HepG2 (cell line): ENCODE results near the gene CYP4F8. TPM values are rescaled to one million over a fixed set of nuclear protein-coding genes. Genes with fewer than 3 reads are reported as not detected.

Experiments
- ATAC-seq: fragments of 200-7000 bp; cut with Tn5 transposase; 3 replicates; pipeline ENCODE4 v1.9.1; 2020; ENCODE audit warnings: mild to moderate bottlenecking, moderate library complexity
- BruUV-seq: library from RNA; stranded (reverse); fragments of 400-500 nt; replicated peaks from 2 replicates; lab custom pipeline; 2021; lab: Mats Ljungman, UMichigan
- CTCF ChIA-PET: fragments of 300-600 bp; formaldehyde crosslinking; extraction: SDS; loops from one replicate; lab custom pipeline; 2021; ENCODE audit warnings: low total read pairs, inconsistent platforms, low intra/inter-chr PET ratio; lab: Yijun Ruan, JAX
- POLR2A ChIA-PET: fragments of 350-600 bp; sonication (Branson Sonifier 250); formaldehyde crosslinking; loops from one replicate; lab custom pipeline; 2020; ENCODE audit warnings: antibody characterized with exemption, inconsistent platforms; lab: Yijun Ruan, JAX
- DNase-seq: peaks from one replicate; pipeline ENCODE4 v3.0.0-alpha.2; 2015; ENCODE audit warnings: low spot score
- FAIRE-seq: peaks from 3 replicates; lab custom pipeline; 2011; peaks lifted over from hg19 to GRCh38; lab: Jason Lieb, UNC
- H2AFZ ChIP-seq: one replicate; pipeline ENCODE4 v1.6.1; 2011; ENCODE audit warnings: low read length, inconsistent platforms
- H3K27ac ChIP-seq: fragments of 300-600 bp; 3 replicates; pipeline ENCODE4 v1.8.0; 2011; ENCODE audit warnings: mixed run types, mild to moderate bottlenecking, mixed read lengths, low read length, inconsistent platforms; ENCODE audit not compliant: insufficient read depth; ENCODE audit errors: extremely low read length
- H3K27me3 ChIP-seq, 2 experiments: fragments of 200-600 bp in 1 of 2; 2 replicates in 1 of 2; 3 replicates in 1 of 2; pipeline versions ENCODE4 v1.6.0 to v1.8.0; 2011; ENCODE audit warnings: low read length in 2 of 2, mild to moderate bottlenecking in 2 of 2, moderate library complexity in 2 of 2, inconsistent platforms in 1 of 2; ENCODE audit not compliant: insufficient read depth in 2 of 2, control insufficient read depth in 1 of 2
- H3K36me3 ChIP-seq, 2 experiments: fragments of 200-600 bp in 1 of 2; replicated peaks in 1 of 2; 2 replicates in 1 of 2; 3 replicates in 1 of 2; pipeline versions ENCODE4 v1.5.1 to v1.8.0; 2011; ENCODE audit warnings: low read length in 2 of 2, inconsistent platforms in 1 of 2; ENCODE audit not compliant: insufficient read depth in 2 of 2, control insufficient read depth in 1 of 2
- H3K4me1 ChIP-seq: 2 replicates; pipeline ENCODE4 v1.5.1; 2012; ENCODE audit warnings: low read length, inconsistent platforms; ENCODE audit not compliant: insufficient read depth
- H3K4me2 ChIP-seq: 2 replicates; pipeline ENCODE4 v1.6.0; 2011; ENCODE audit warnings: low read depth, low read length, inconsistent platforms
- H3K4me3 ChIP-seq, 3 experiments: fragments of 200-600 bp in 1 of 3; sonication (generic), shearing (Covaris generic) in 1 of 3; replicated peaks in 1 of 3; 2 replicates each; pipeline ENCODE4 v1.5.1; 2011 to 2016; ENCODE audit warnings: low read length in 3 of 3, inconsistent platforms in 2 of 3, low read depth in 2 of 3, mild to moderate bottlenecking in 2 of 3, control low read depth in 1 of 3, mixed read lengths in 1 of 3; ENCODE audit not compliant: insufficient read depth in 1 of 3
- H3K79me2 ChIP-seq: one replicate; pipeline ENCODE4 v1.6.1; 2011; ENCODE audit warnings: low read length, inconsistent platforms; ENCODE audit not compliant: insufficient read depth
- H3K9ac ChIP-seq: 2 replicates; pipeline ENCODE4 v1.6.0; 2011; ENCODE audit warnings: mild to moderate bottlenecking, low read depth, low read length, inconsistent platforms; ENCODE audit not compliant: insufficient read depth
- H3K9me3 ChIP-seq: 2 replicates; pipeline ENCODE4 v1.5.1; 2012; ENCODE audit warnings: mild to moderate bottlenecking, low read length
- H4K20me1 ChIP-seq: 2 replicates; pipeline ENCODE4 v1.6.0; 2011; ENCODE audit warnings: inconsistent platforms, mild to moderate bottlenecking, low read length, moderate library complexity; ENCODE audit not compliant: insufficient read depth
- CCDC6 ChIP-seq: sonication (generic); formaldehyde crosslinking; IDR thresholded peaks from 2 replicates; pipeline ENCODE4 v1.8.1; 2022; ENCODE audit warnings: mild to moderate bottlenecking, missing genetic modification reagents, moderate library complexity
- ELF3 ChIP-seq: IDR thresholded peaks from 2 replicates; pipeline ENCODE4 v1.6.1; 2016; ENCODE audit warnings: missing genetic modification reagents, missing compliant biosample characterization
- ETV5 ChIP-seq: IDR thresholded peaks from 2 replicates; pipeline ENCODE4 v1.6.1; 2018; ENCODE audit warnings: missing biosample characterization, missing genetic modification reagents, inconsistent platforms, borderline replicate concordance
- HDAC6 ChIP-seq: fragments of 200-600 bp; sonication (generic); IDR thresholded peaks from 2 replicates; pipeline ENCODE4 v1.7.0; 2017; ENCODE audit warnings: mild to moderate bottlenecking, antibody characterized with exemption, low read length, low read depth
- MIER2 ChIP-seq: IDR thresholded peaks from 2 replicates; pipeline ENCODE4 v1.6.1; 2016; ENCODE audit warnings: missing biosample characterization, missing genetic modification reagents
- NFE2L1 ChIP-seq: sonication (generic); formaldehyde crosslinking; IDR thresholded peaks from 2 replicates; pipeline ENCODE4 v1.4.0; 2020; ENCODE audit warnings: missing genetic modification reagents, mild to moderate bottlenecking, borderline replicate concordance
- NFE2L2 ChIP-seq: fragments of 150-350 bp; IDR thresholded peaks from 2 replicates; pipeline ENCODE4 v1.6.1; 2014; ENCODE audit warnings: low read length
- NPAS2 ChIP-seq: sonication (generic); formaldehyde crosslinking; IDR thresholded peaks from 2 replicates; pipeline ENCODE4 v1.8.0; 2022; ENCODE audit warnings: mild to moderate bottlenecking, missing genetic modification reagents, borderline replicate concordance
- PHF5A ChIP-seq: IDR thresholded peaks from one replicate; pipeline ENCODE4 v1.6.1; 2018; ENCODE audit warnings: low read depth, missing genetic modification reagents; ENCODE audit not compliant: unreplicated experiment
- REST ChIP-seq, 2 experiments: IDR thresholded peaks; 2 replicates each; pipeline ENCODE4 v1.6.1; 2011 to 2012; ENCODE audit warnings: low read length in 2 of 2, borderline replicate concordance in 1 of 2, low read depth in 1 of 2, mild to moderate bottlenecking in 1 of 2, moderate library complexity in 1 of 2
- STAT6 ChIP-seq: sonication (generic); formaldehyde crosslinking; IDR thresholded peaks from 2 replicates; pipeline ENCODE4 v1.4.0; 2020; ENCODE audit warnings: missing genetic modification reagents, mild to moderate bottlenecking, borderline replicate concordance
- ZNF207 ChIP-seq: fragments of 450-650 bp; IDR thresholded peaks from 2 replicates; pipeline ENCODE4 v1.6.1; 2016; ENCODE audit warnings: antibody characterized with exemption, borderline replicate concordance
- ZNF30 ChIP-seq: sonication (generic); formaldehyde crosslinking; IDR thresholded peaks from 2 replicates; pipeline ENCODE4 v1.5.0; 2020; ENCODE audit warnings: mild to moderate bottlenecking, missing genetic modification reagents
- ZNF431 ChIP-seq: sonication (generic); formaldehyde crosslinking; IDR thresholded peaks from 2 replicates; pipeline ENCODE4 v1.9.0; 2022; ENCODE audit warnings: missing genetic modification reagents, low read depth, mild to moderate bottlenecking, borderline replicate concordance
- ZNF768 ChIP-seq: sonication (generic); formaldehyde crosslinking; IDR thresholded peaks from 2 replicates; pipeline ENCODE4 v1.4.0; 2020; ENCODE audit warnings: missing genetic modification reagents
- WGBS: methylation state at CpG from one replicate; pipeline ENCODE4 v1.1.6; 2017; ENCODE audit warnings: low lambda C conversion rate; 5-methylcytosine and 5-hydroxymethylcytosine counted together
- in situ Hi-C: cut with HindIII; loops from 2 replicates; pipeline ENCODE4 v1.10.0; 2017; ENCODE audit warnings: low pct_unique_long_range_greater_than_20kb; ENCODE audit not compliant: extremely low pct_ligation_motif_present
- intact Hi-C: fragments of 100-400 bp; cut with micrococcal nuclease; formaldehyde crosslinking; loops from one replicate; pipeline ENCODE4 v1.10.0; 2022; ENCODE audit not compliant: unreplicated experiment
- polyA plus RNA-seq, 8 experiments: library from polyadenylated mRNA; depleted of rRNA in 3 of 8; stranded (reverse) in 7 of 8; unstranded in 1 of 8; fragments of >200 nt; fragmentation: Illumina TruSeq in 4 of 8; extraction: Trizol in 4 of 8; gene quantifications; 2 replicates each; pipeline versions ENCODE4 v1.2.1 to v1.2.3, GENCODE V29; 2011 to 2016; ENCODE audit warnings: low read depth in 4 of 8, missing spikeins in 1 of 8, mixed read lengths in 1 of 8; ENCODE audit not compliant: insufficient read depth in 1 of 8
- total RNA-seq, 5 experiments: library from RNA; depleted of rRNA; stranded (reverse); fragments of >200 nt; fragmentation: Illumina TruSeq; extraction: Trizol; gene quantifications; 2 replicates each; pipeline ENCODE4 v1.2.3, GENCODE V29; 2016; ENCODE audit warnings: low read depth in 1 of 5

CYP4F8 gene
- total and polyA plus RNA-seq, 2 of the 13 experiments (the other 11 are each of a cell fraction or from before 2014, with no cell fraction given) = not detected

GRCh38 chr19:15666883-15667282 lies 51.9 kb downstream of the CYP4F8 start (continued):
- no peak for TF ChIP-seq STAT6 (CRISPR knock-in tag)
- no peak for TF ChIP-seq NFE2L1 (CRISPR knock-in tag)
- TF ChIP-seq HDAC6 = no peak
- TF ChIP-seq ETV5 (CRISPR knock-in tag) = no peak
- no peak for TF ChIP-seq NPAS2

DNA sequence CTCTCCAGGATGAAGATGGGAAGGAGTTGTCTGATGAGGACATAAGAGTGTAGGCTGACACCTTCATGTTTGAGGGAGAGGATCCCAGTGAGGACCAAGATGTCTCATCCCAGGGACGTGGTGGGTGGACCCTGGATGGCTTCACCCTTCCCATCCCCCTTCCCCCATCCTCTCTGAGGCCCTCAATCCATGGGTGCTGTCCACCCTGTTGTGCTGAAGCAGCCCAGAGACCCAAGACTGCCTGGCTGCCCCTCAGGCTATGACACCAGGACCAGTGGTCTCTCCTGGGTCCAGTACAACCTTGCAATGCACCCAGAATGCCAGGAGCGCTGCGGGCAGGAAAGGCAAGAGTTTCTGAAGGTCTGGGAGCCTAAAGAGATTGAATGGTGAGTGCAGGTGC lies 54.4 kb downstream of the CYP4F8 start:
- in situ Hi-C loops (no loop called here), intact Hi-C loops (no loop called here)
- Histone ChIP-seq H3K27me3 (no peaks in the 10 kb centered on the region), H3K4me3 (no peak overlapping the region), H3K9ac (no peak overlapping the region), H3K4me2 (no peak overlapping the region), H3K79me2 (peaks cover 1% of the 10 kb centered on the region), H3K9me3 (no peaks in the 10 kb centered on the region), H3K4me1 (peaks cover 25% of the 10 kb centered on the region), H3K27ac (no peak overlapping the region), H3K36me3 (no peaks in the 10 kb centered on the region), H4K20me1 (no peaks in the 10 kb centered on the region), H2AFZ (no peak overlapping the region)
- ChIA-PET POLR2A (no interaction called here), CTCF (no interaction called here)
- DNase-seq = no peak
- BruUV-seq = no TSS peak
- FAIRE-seq = no peak
- 79% methylated on average over 3 of the region's 3 CpGs for WGBS
- no peak for ATAC-seq
- no peak for TF ChIP-seq ZNF30
- TF ChIP-seq ZNF207 = no peak
- peak; percentile 40 to 85 for TF ChIP-seq REST (IDR thresholded peaks at IDR 0.05; ENCODE audit: borderline replicate concordance in 1 of 2, low read depth in 1 of 2, low read length in 2 of 2)
- no peak for TF ChIP-seq NFE2L2
- TF ChIP-seq ZNF768 (CRISPR knock-in tag) = no peak
- no peak for TF ChIP-seq PHF5A (CRISPR knock-in tag)
- no peak for TF ChIP-seq ZNF431 (CRISPR knock-in tag)
- TF ChIP-seq ELF3 (CRISPR knock-in tag) = no peak
- no peak for TF ChIP-seq CCDC6
- TF ChIP-seq MIER2 (CRISPR knock-in tag) = peak; percentile 67; the same call in 1 of the 2 replicates
